ENCODE results near the gene NCOA1.
A peak's percentile ranks its signal among the peaks of the same experiment; 100 is the strongest.

Gene NCOA1

GRCh38 chr2:24493713-24494112, 2.7 kb downstream of the NCOA1 start:
- peak overlapping the region; percentile 74 for H3K4me2 ChIP-seq (ENCODE audit: low read length)

GRCh38 chr2:24494410-24494809, 3.4 kb downstream of the NCOA1 start:
- Histone ChIP-seq H3K9ac (ENCODE audit: low read length) (no peak overlapping the region), H3K4me1 (ENCODE audit: insufficient read depth, low read length, severe bottlenecking) (peaks cover 44% of the 10 kb centered on the region), H3K79me2 (ENCODE audit: insufficient read depth, low read length) (peaks cover 24% of the 10 kb centered on the region), H3K36me3 (ENCODE audit: insufficient read depth, low read length) (no peaks in the 10 kb centered on the region), H3F3A (ENCODE audit: insufficient read depth, low read length) (no peaks in the 10 kb centered on the region), H2AFZ (ENCODE audit: low read length) (no peak overlapping the region), H4K20me1 (ENCODE audit: insufficient read depth, low read length) (no peaks in the 10 kb centered on the region), H3K4me3 (ENCODE audit: low read depth, low read length, poor library complexity, severe bottlenecking) (no peak overlapping the region), H3K27me3 (ENCODE audit: insufficient read depth, low read length) (no peaks in the 10 kb centered on the region), H3K27ac (ENCODE audit: low read depth, low read length, poor library complexity, severe bottlenecking) (no peak overlapping the region), H3K4me2 (ENCODE audit: low read length) (no peak overlapping the region; the same call in 1 of the 2 replicates), H3K9me3 (ENCODE audit: low read length) (no peaks in the 10 kb centered on the region), H3K9me2 (ENCODE audit: low read depth, low read length) (no peaks in the 10 kb centered on the region)
- TF ChIP-seq CTCF (IDR thresholded peaks at IDR 0.05; ENCODE audit: low read length) (no peak), EZH2 (IDR thresholded peaks at IDR 0.05; ENCODE audit: borderline replicate concordance, low read length) (no peak)

More at GRCh38 chr2:24493713-24494112, 2.7 kb downstream of the NCOA1 start:
- no peak overlapping the region for H2AFZ ChIP-seq (ENCODE audit: low read length)
- H3K9me3 ChIP-seq (ENCODE audit: low read length): no peaks in the 10 kb centered on the region
- TF ChIP-seq EZH2 (IDR thresholded peaks at IDR 0.05; ENCODE audit: borderline replicate concordance, low read length): no peak
- H3K79me2 ChIP-seq (ENCODE audit: insufficient read depth, low read length): peaks cover 19% of the 10 kb centered on the region
- H3K9ac ChIP-seq (ENCODE audit: low read length): no peak overlapping the region
- H3K27ac ChIP-seq (ENCODE audit: low read depth, low read length, poor library complexity, severe bottlenecking): no peak overlapping the region
- no peaks in the 10 kb centered on the region for H3K36me3 ChIP-seq (ENCODE audit: insufficient read depth, low read length)
- H4K20me1 ChIP-seq (ENCODE audit: insufficient read depth, low read length): no peaks in the 10 kb centered on the region
- H3F3A ChIP-seq (ENCODE audit: insufficient read depth, low read length): no peaks in the 10 kb centered on the region
- peaks cover 44% of the 10 kb centered on the region for H3K4me1 ChIP-seq (ENCODE audit: insufficient read depth, low read length, severe bottlenecking)
- peak overlapping the region; percentile 68 for H3K4me3 ChIP-seq (ENCODE audit: low read depth, low read length, poor library complexity, severe bottlenecking)
- H3K27me3 ChIP-seq (ENCODE audit: insufficient read depth, low read length): no peaks in the 10 kb centered on the region
- H3K9me2 ChIP-seq (ENCODE audit: low read depth, low read length): no peaks in the 10 kb centered on the region

- no peak for TF ChIP-seq EZH2 (IDR thresholded peaks at IDR 0.05; ENCODE audit: borderline replicate concordance, low read length)
- TF ChIP-seq CTCF (IDR thresholded peaks at IDR 0.05; ENCODE audit: low read length): no peak
- Histone ChIP-seq H3K27me3 (ENCODE audit: insufficient read depth, low read length) (no peaks in the 10 kb centered on the region), H3K9me2 (ENCODE audit: low read depth, low read length) (no peaks in the 10 kb centered on the region), H3F3A (ENCODE audit: insufficient read depth, low read length) (no peaks in the 10 kb centered on the region), H3K36me3 (ENCODE audit: insufficient read depth, low read length) (no peaks in the 10 kb centered on the region), H3K4me1 (ENCODE audit: insufficient read depth, low read length, severe bottlenecking) (peaks cover 33% of the 10 kb centered on the region), H3K9ac (ENCODE audit: low read length) (no peak overlapping the region), H3K27ac (ENCODE audit: low read depth, low read length, poor library complexity, severe bottlenecking) (no peak overlapping the region), H3K9me3 (ENCODE audit: low read length) (no peaks in the 10 kb centered on the region), H3K4me2 (ENCODE audit: low read length) (no peak overlapping the region), H4K20me1 (ENCODE audit: insufficient read depth, low read length) (no peaks in the 10 kb centered on the region), H2AFZ (ENCODE audit: low read length) (no peak overlapping the region), H3K79me2 (ENCODE audit: insufficient read depth, low read length) (peaks cover 30% of the 10 kb centered on the region), H3K4me3 (ENCODE audit: low read depth, low read length, poor library complexity, severe bottlenecking) (no peak overlapping the region)
Observed at GRCh38 chr2:24495451-24495850, 4.4 kb downstream of the NCOA1 start.

- Histone ChIP-seq H3K27me3 (ENCODE audit: insufficient read depth, low read length) (no peaks in the 10 kb centered on the region), H3K4me2 (ENCODE audit: low read length) (no peak overlapping the region), H3K36me3 (ENCODE audit: insufficient read depth, low read length) (no peaks in the 10 kb centered on the region), H3K27ac (ENCODE audit: low read depth, low read length, poor library complexity, severe bottlenecking) (no peak overlapping the region), H4K20me1 (ENCODE audit: insufficient read depth, low read length) (no peaks in the 10 kb centered on the region), H3K79me2 (ENCODE audit: insufficient read depth, low read length) (peaks cover 38% of the 10 kb centered on the region), H2AFZ (ENCODE audit: low read length) (no peak overlapping the region), H3K9ac (ENCODE audit: low read length) (no peak overlapping the region), H3K4me1 (ENCODE audit: insufficient read depth, low read length, severe bottlenecking) (peaks cover 29% of the 10 kb centered on the region), H3K9me2 (ENCODE audit: low read depth, low read length) (no peaks in the 10 kb centered on the region), H3F3A (ENCODE audit: insufficient read depth, low read length) (no peaks in the 10 kb centered on the region), H3K4me3 (ENCODE audit: low read depth, low read length, poor library complexity, severe bottlenecking) (no peak overlapping the region), H3K9me3 (ENCODE audit: low read length) (no peaks in the 10 kb centered on the region)
- no peak for TF ChIP-seq EZH2 (IDR thresholded peaks at IDR 0.05; ENCODE audit: borderline replicate concordance, low read length)
Observed at GRCh38 chr2:24496959-24497358, 5.9 kb downstream of the NCOA1 start.
